HepG2 (cell line): ENCODE results near the gene NEU4. TPM values are rescaled to one million over a fixed set of nuclear protein-coding genes. Genes with fewer than 3 reads are reported as not detected.
A peak's percentile ranks its signal among the peaks of the same experiment; 100 is the strongest.

Experiments
- ATAC-seq: fragments of 200-7000 bp; cut with Tn5 transposase; 3 replicates; pipeline ENCODE4 v1.9.1; 2020; ENCODE audit warnings: mild to moderate bottlenecking, moderate library complexity
- BruUV-seq: library from RNA; stranded (reverse); fragments of 400-500 nt; replicated peaks from 2 replicates; lab custom pipeline; 2021; lab: Mats Ljungman, UMichigan
- CTCF ChIA-PET: fragments of 300-600 bp; formaldehyde crosslinking; extraction: SDS; loops from one replicate; lab custom pipeline; 2021; ENCODE audit warnings: low total read pairs, inconsistent platforms, low intra/inter-chr PET ratio; lab: Yijun Ruan, JAX
- POLR2A ChIA-PET: fragments of 350-600 bp; sonication (Branson Sonifier 250); formaldehyde crosslinking; loops from one replicate; lab custom pipeline; 2020; ENCODE audit warnings: antibody characterized with exemption, inconsistent platforms; lab: Yijun Ruan, JAX
- DNase-seq: peaks from one replicate; pipeline ENCODE4 v3.0.0-alpha.2; 2015; ENCODE audit warnings: low spot score
- FAIRE-seq: peaks from 3 replicates; lab custom pipeline; 2011; peaks lifted over from hg19 to GRCh38; lab: Jason Lieb, UNC
- H2AFZ ChIP-seq: one replicate; pipeline ENCODE4 v1.6.1; 2011; ENCODE audit warnings: low read length, inconsistent platforms
- H3K27ac ChIP-seq: fragments of 300-600 bp; 3 replicates; pipeline ENCODE4 v1.8.0; 2011; ENCODE audit warnings: mixed run types, mild to moderate bottlenecking, mixed read lengths, low read length, inconsistent platforms; ENCODE audit not compliant: insufficient read depth; ENCODE audit errors: extremely low read length
- H3K27me3 ChIP-seq, 2 experiments: fragments of 200-600 bp in 1 of 2; 2 replicates in 1 of 2; 3 replicates in 1 of 2; pipeline versions ENCODE4 v1.6.0 to v1.8.0; 2011; ENCODE audit warnings: low read length in 2 of 2, mild to moderate bottlenecking in 2 of 2, moderate library complexity in 2 of 2, inconsistent platforms in 1 of 2; ENCODE audit not compliant: insufficient read depth in 2 of 2, control insufficient read depth in 1 of 2
- H3K36me3 ChIP-seq, 2 experiments: fragments of 200-600 bp in 1 of 2; replicated peaks in 1 of 2; 2 replicates in 1 of 2; 3 replicates in 1 of 2; pipeline versions ENCODE4 v1.5.1 to v1.8.0; 2011; ENCODE audit warnings: low read length in 2 of 2, inconsistent platforms in 1 of 2; ENCODE audit not compliant: insufficient read depth in 2 of 2, control insufficient read depth in 1 of 2
- H3K4me1 ChIP-seq: 2 replicates; pipeline ENCODE4 v1.5.1; 2012; ENCODE audit warnings: low read length, inconsistent platforms; ENCODE audit not compliant: insufficient read depth
- H3K4me2 ChIP-seq: 2 replicates; pipeline ENCODE4 v1.6.0; 2011; ENCODE audit warnings: low read depth, low read length, inconsistent platforms
- H3K4me3 ChIP-seq, 3 experiments: fragments of 200-600 bp in 1 of 3; sonication (generic), shearing (Covaris generic) in 1 of 3; replicated peaks in 1 of 3; 2 replicates each; pipeline ENCODE4 v1.5.1; 2011 to 2016; ENCODE audit warnings: low read length in 3 of 3, inconsistent platforms in 2 of 3, low read depth in 2 of 3, mild to moderate bottlenecking in 2 of 3, control low read depth in 1 of 3, mixed read lengths in 1 of 3; ENCODE audit not compliant: insufficient read depth in 1 of 3
- H3K79me2 ChIP-seq: one replicate; pipeline ENCODE4 v1.6.1; 2011; ENCODE audit warnings: low read length, inconsistent platforms; ENCODE audit not compliant: insufficient read depth
- H3K9ac ChIP-seq: 2 replicates; pipeline ENCODE4 v1.6.0; 2011; ENCODE audit warnings: mild to moderate bottlenecking, low read depth, low read length, inconsistent platforms; ENCODE audit not compliant: insufficient read depth
- H3K9me3 ChIP-seq: 2 replicates; pipeline ENCODE4 v1.5.1; 2012; ENCODE audit warnings: mild to moderate bottlenecking, low read length
- H4K20me1 ChIP-seq: 2 replicates; pipeline ENCODE4 v1.6.0; 2011; ENCODE audit warnings: inconsistent platforms, mild to moderate bottlenecking, low read length, moderate library complexity; ENCODE audit not compliant: insufficient read depth
- HNRNPH1 ChIP-seq: fragments of 200-400 bp; formaldehyde crosslinking; optimal IDR thresholded peaks from 2 replicates; pipeline ENCODE3; 2017; ENCODE audit warnings: mild to moderate bottlenecking, low read depth, low read length
- HOXA3 ChIP-seq: sonication (generic); formaldehyde crosslinking; IDR thresholded peaks from 2 replicates; pipeline ENCODE4 v1.5.0; 2020; ENCODE audit warnings: missing genetic modification reagents
- MYPOP ChIP-seq: sonication (generic); formaldehyde crosslinking; IDR thresholded peaks from 2 replicates; pipeline ENCODE4 v1.8.1; 2023; ENCODE audit warnings: mild to moderate bottlenecking, moderate library complexity, missing genetic modification reagents
- SSRP1 ChIP-seq: IDR thresholded peaks from 2 replicates; pipeline ENCODE4 v1.6.1; 2016; ENCODE audit warnings: control low read depth
- ZFP36L2 ChIP-seq: sonication (generic); formaldehyde crosslinking; IDR thresholded peaks from 2 replicates; pipeline ENCODE4 v1.4.0; 2020; ENCODE audit warnings: missing genetic modification reagents
- ZNF3 ChIP-seq: IDR thresholded peaks from 2 replicates; pipeline ENCODE4 v1.7.0; 2017; ENCODE audit warnings: inconsistent platforms
- ZNF484 ChIP-seq: sonication (generic); formaldehyde crosslinking; IDR thresholded peaks from 2 replicates; pipeline ENCODE4 v1.5.1; 2020; ENCODE audit warnings: mild to moderate bottlenecking, low read depth, missing genetic modification reagents, borderline replicate concordance
- ZNF564 ChIP-seq: sonication (generic); formaldehyde crosslinking; IDR thresholded peaks from 2 replicates; pipeline ENCODE4 v1.8.1; 2023; ENCODE audit warnings: mild to moderate bottlenecking, missing genetic modification reagents
- ZNF614 ChIP-seq: IDR thresholded peaks from 2 replicates; pipeline ENCODE4 v1.6.1; 2018; ENCODE audit warnings: missing biosample characterization, missing genetic modification reagents, inconsistent platforms, borderline replicate concordance
- ZSCAN22 ChIP-seq: sonication (generic); formaldehyde crosslinking; IDR thresholded peaks from 2 replicates; pipeline ENCODE4 v1.4.0; 2020; ENCODE audit warnings: mild to moderate bottlenecking, missing genetic modification reagents
- WGBS: methylation state at CpG from one replicate; pipeline ENCODE4 v1.1.6; 2017; ENCODE audit warnings: low lambda C conversion rate; 5-methylcytosine and 5-hydroxymethylcytosine counted together
- in situ Hi-C: cut with HindIII; loops from 2 replicates; pipeline ENCODE4 v1.10.0; 2017; ENCODE audit warnings: low pct_unique_long_range_greater_than_20kb; ENCODE audit not compliant: extremely low pct_ligation_motif_present
- intact Hi-C: fragments of 100-400 bp; cut with micrococcal nuclease; formaldehyde crosslinking; loops from one replicate; pipeline ENCODE4 v1.10.0; 2022; ENCODE audit not compliant: unreplicated experiment
- polyA plus RNA-seq, 8 experiments: library from polyadenylated mRNA; depleted of rRNA in 3 of 8; stranded (reverse) in 7 of 8; unstranded in 1 of 8; fragments of >200 nt; fragmentation: Illumina TruSeq in 4 of 8; extraction: Trizol in 4 of 8; gene quantifications; 2 replicates each; pipeline versions ENCODE4 v1.2.1 to v1.2.3, GENCODE V29; 2011 to 2016; ENCODE audit warnings: low read depth in 4 of 8, missing spikeins in 1 of 8, mixed read lengths in 1 of 8; ENCODE audit not compliant: insufficient read depth in 1 of 8
- total RNA-seq, 5 experiments: library from RNA; depleted of rRNA; stranded (reverse); fragments of >200 nt; fragmentation: Illumina TruSeq; extraction: Trizol; gene quantifications; 2 replicates each; pipeline ENCODE4 v1.2.3, GENCODE V29; 2016; ENCODE audit warnings: low read depth in 1 of 5
- TF ChIP-seq, protein P1 (sequence below): sonication (generic); formaldehyde crosslinking; IDR thresholded peaks from 2 replicates; pipeline ENCODE4 v1.4.0; 2020; ENCODE audit warnings: mild to moderate bottlenecking, missing genetic modification reagents
- TF ChIP-seq, protein P2 (sequence below): sonication (generic); formaldehyde crosslinking; IDR thresholded peaks from 2 replicates; pipeline ENCODE4 v1.8.0; 2022; ENCODE audit warnings: mild to moderate bottlenecking, missing genetic modification reagents, moderate library complexity
- TF ChIP-seq, protein P3 (sequence below): sonication (generic); formaldehyde crosslinking; IDR thresholded peaks from 2 replicates; pipeline ENCODE4 v1.9.0; 2021; ENCODE audit warnings: missing genetic modification reagents, borderline replicate concordance
- TF ChIP-seq, protein P4 (sequence below): sonication (generic); formaldehyde crosslinking; IDR thresholded peaks from 2 replicates; pipeline ENCODE4 v1.5.0; 2020; ENCODE audit warnings: mild to moderate bottlenecking, missing genetic modification reagents

NEU4 gene
- total and polyA plus RNA-seq, 2 of the 13 experiments (the other 11 are each of a cell fraction or from before 2014, with no cell fraction given), result 53.5 to 107 TPM

DNA sequence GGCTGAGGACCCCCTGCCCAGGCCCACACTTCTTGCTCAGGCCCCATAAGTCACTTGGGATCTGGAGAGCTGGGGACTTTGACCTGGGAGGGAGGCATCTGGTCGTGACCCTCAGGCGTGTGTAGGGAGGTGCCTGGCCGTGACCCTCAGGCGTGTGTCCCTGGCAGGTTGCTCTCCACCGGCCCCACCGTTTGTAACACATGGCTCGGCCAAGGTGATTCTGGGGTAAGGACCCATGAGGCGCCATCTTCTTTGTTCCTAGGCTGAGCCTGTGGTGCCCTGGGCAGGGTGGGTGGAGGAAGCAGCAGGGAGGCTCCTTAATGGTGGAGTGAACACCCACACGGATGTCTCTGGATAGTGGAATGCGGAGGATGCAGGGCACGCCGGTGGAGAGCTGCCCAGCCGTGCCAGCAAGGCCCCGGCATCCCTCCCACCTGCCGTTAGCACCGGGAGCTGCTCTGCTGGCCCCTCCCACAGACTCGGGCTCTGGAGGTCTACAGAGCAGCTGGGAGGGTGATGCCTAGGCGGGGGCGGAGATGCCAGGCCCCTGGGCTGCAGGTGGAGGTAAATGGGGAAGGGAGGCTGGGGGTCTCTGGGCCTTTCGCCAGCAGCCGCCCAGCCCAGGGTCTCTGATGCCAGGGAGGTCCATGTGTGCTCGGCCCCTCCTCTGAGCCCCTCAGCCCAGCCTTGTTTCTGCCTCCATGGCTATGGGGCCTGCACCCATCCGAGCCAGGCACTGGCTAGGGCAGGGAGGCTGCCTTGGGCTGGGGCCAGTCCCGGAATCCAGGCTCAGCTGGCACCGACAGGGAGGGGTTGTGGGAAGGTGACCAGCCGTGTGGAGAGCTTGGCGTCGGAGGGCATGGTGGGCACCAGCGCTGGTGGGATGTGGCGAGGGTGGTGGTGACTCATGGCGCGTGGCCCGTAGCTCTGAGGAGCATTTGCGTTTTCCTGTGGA, 33.5 kb upstream of the NEU4 start:
- Histone ChIP-seq H3K4me2 (peak overlapping the region; percentile 85), H3K79me2 (peaks cover 23% of the 10 kb centered on the region), H3K27me3 (no peaks in the 10 kb centered on the region; a peak in 1 of 5 replicates), H3K27ac (peak overlapping the region; percentile 92), H4K20me1 (no peaks in the 10 kb centered on the region), H3K9ac (peak overlapping the region; percentile 92), H2AFZ (no peak overlapping the region), H3K4me3 (peak overlapping the region; percentile 49 to 82 (median 63)), H3K9me3 (0 out of 2 replicates have a peak, but pooled peaks cover under 1% of the 10 kb centered on the region), H3K4me1 (peaks cover 68% of the 10 kb centered on the region), H3K36me3 (no peaks in the 10 kb centered on the region)
- DNase-seq (peak; percentile 59), FAIRE-seq (no peak), ATAC-seq (peak; percentile 1)
- BruUV-seq, result no TSS peak
- ChIA-PET CTCF (no interaction called here), POLR2A (interaction anchor here (0.6 to 8.9 kb wide), 20 partner anchors 12 to 343 kb away, joined by 3 to 218 read pairs (median 6); partner anchors contain the start of genes D2HGDH, DTYMK, ING5 and NEU4)
- in situ Hi-C loops (no loop called here), intact Hi-C loops (no loop called here)
- WGBS, result 62% methylated on average over 28 of the region's 34 CpGs
- 0 out of 2 replicates have a peak, but pooled peaks have one; percentile 29 for TF ChIP-seq ZNF484 (CRISPR knock-in tag)
- TF ChIP-seq MYPOP (CRISPR knock-in tag), result peak; percentile 38
- TF ChIP-seq ZFP36L2 (CRISPR knock-in tag), result 0 out of 2 replicates have a peak, but pooled peaks have one; percentile 62
- TF ChIP-seq, protein P1, sequence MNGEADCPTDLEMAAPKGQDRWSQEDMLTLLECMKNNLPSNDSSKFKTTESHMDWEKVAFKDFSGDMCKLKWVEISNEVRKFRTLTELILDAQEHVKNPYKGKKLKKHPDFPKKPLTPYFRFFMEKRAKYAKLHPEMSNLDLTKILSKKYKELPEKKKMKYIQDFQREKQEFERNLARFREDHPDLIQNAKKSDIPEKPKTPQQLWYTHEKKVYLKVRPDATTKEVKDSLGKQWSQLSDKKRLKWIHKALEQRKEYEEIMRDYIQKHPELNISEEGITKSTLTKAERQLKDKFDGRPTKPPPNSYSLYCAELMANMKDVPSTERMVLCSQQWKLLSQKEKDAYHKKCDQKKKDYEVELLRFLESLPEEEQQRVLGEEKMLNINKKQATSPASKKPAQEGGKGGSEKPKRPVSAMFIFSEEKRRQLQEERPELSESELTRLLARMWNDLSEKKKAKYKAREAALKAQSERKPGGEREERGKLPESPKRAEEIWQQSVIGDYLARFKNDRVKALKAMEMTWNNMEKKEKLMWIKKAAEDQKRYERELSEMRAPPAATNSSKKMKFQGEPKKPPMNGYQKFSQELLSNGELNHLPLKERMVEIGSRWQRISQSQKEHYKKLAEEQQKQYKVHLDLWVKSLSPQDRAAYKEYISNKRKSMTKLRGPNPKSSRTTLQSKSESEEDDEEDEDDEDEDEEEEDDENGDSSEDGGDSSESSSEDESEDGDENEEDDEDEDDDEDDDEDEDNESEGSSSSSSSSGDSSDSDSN (CRISPR knock-in tag), result no peak; the same call in 1 of the 2 replicates
- peak; percentile 22; the same call in 1 of the 2 replicates for TF ChIP-seq SSRP1 (CRISPR knock-in tag)
- peak; percentile 77; the same call in 1 of the 2 replicates for TF ChIP-seq ZSCAN22 (CRISPR knock-in tag)
- TF ChIP-seq ZNF3 (CRISPR knock-in tag), result no peak
- TF ChIP-seq, protein P2, sequence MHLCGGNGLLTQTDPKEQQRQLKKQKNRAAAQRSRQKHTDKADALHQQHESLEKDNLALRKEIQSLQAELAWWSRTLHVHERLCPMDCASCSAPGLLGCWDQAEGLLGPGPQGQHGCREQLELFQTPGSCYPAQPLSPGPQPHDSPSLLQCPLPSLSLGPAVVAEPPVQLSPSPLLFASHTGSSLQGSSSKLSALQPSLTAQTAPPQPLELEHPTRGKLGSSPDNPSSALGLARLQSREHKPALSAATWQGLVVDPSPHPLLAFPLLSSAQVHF, result no peak
- TF ChIP-seq, protein P3, sequence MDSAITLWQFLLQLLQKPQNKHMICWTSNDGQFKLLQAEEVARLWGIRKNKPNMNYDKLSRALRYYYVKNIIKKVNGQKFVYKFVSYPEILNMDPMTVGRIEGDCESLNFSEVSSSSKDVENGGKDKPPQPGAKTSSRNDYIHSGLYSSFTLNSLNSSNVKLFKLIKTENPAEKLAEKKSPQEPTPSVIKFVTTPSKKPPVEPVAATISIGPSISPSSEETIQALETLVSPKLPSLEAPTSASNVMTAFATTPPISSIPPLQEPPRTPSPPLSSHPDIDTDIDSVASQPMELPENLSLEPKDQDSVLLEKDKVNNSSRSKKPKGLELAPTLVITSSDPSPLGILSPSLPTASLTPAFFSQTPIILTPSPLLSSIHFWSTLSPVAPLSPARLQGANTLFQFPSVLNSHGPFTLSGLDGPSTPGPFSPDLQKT (CRISPR knock-in tag), result no peak
- 0 out of 2 replicates have a peak, but pooled peaks have one; percentile 48 for TF ChIP-seq ZNF564 (CRISPR knock-in tag)
- TF ChIP-seq HNRNPH1, result peak; percentile 52
- TF ChIP-seq, protein P4, sequence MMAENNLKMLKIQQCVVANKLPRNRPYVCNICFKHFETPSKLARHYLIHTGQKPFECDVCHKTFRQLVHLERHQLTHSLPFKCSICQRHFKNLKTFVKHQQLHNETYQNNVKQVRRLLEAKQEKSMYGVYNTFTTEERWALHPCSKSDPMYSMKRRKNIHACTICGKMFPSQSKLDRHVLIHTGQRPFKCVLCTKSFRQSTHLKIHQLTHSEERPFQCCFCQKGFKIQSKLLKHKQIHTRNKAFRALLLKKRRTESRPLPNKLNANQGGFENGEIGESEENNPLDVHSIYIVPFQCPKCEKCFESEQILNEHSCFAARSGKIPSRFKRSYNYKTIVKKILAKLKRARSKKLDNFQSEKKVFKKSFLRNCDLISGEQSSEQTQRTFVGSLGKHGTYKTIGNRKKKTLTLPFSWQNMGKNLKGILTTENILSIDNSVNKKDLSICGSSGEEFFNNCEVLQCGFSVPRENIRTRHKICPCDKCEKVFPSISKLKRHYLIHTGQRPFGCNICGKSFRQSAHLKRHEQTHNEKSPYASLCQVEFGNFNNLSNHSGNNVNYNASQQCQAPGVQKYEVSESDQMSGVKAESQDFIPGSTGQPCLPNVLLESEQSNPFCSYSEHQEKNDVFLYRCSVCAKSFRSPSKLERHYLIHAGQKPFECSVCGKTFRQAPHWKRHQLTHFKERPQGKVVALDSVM (CRISPR knock-in tag), result peak; percentile 28; the same call in 1 of the 2 replicates
- 0 out of 2 replicates have a peak, but pooled peaks have one; percentile 10 for TF ChIP-seq ZNF614 (CRISPR knock-in tag)
- peak; percentile 16; the same call in 1 of the 2 replicates for TF ChIP-seq HOXA3 (CRISPR knock-in tag)
